Upper lobe of left lung (tissue), 4 donors: ENCODE measurements around the gene PLA2G15.

Experiments used
- CTCF ChIP-seq, 6 experiments: fragments of 450-650 bp in 4 of 6; fragments of 200-600 bp in 2 of 6; sonication (generic) in 2 of 6; IDR thresholded peaks; one replicate each; pipeline ENCODE4 v1.5.1; 2016 to 2019; ENCODE audit warnings: antibody characterized with exemption in 6 of 6
- POLR2A ChIP-seq, 4 donors: fragments of 450-650 bp; IDR thresholded peaks; one replicate each; pipeline ENCODE4 v1.5.1; 2016 to 2017; ENCODE audit warnings: antibody characterized with exemption in 4 of 4, mild to moderate bottlenecking in 2 of 4
- POLR2AphosphoS5 ChIP-seq, 2 donors: sonication (generic); formaldehyde crosslinking; IDR thresholded peaks; one replicate each; pipeline ENCODE4 v1.5.1; 2017; ENCODE audit warnings: antibody characterized with exemption in 2 of 2

- no peak for TF ChIP-seq POLR2AphosphoS5 (IDR thresholded peaks at IDR 0.05)
- no peak for TF ChIP-seq CTCF (IDR thresholded peaks at IDR 0.05)
- no peak for TF ChIP-seq POLR2A (IDR thresholded peaks at IDR 0.05)
These were observed 41.2 kb downstream of the PLA2G15 start for GRCh38 chr16:68286153-68287074.
